Epithelial cell of proximal tubule (primary cell): ENCODE data around the gene GNL2. TPM values are rescaled to one million over a fixed set of nuclear protein-coding genes. Genes with fewer than 3 reads are reported as not detected.

ENCODE experiments used
- DNase-seq: peaks from one replicate; pipeline ENCODE4 v3.0.0-alpha.2; 2011; ENCODE audit warnings: low read depth
- H3K4me3 ChIP-seq: 2 replicates; pipeline ENCODE4 v1.5.1; 2011; ENCODE audit warnings: low read depth, mild to moderate bottlenecking, low read length
- CTCF ChIP-seq: conservative IDR thresholded peaks from 2 replicates; pipeline ENCODE4 v1.5.1; 2012; ENCODE audit warnings: low read depth, mild to moderate bottlenecking, low read length
- total RNA-seq: library from RNA; depleted of rRNA; stranded (reverse); fragments of >200 nt; gene quantifications from 2 replicates; pipeline ENCODE4 v1.2.3, GENCODE V29; 2015

The GNL2 gene
- total RNA-seq, 1 donor from 2014 or later: 58.1 TPM

DNA sequence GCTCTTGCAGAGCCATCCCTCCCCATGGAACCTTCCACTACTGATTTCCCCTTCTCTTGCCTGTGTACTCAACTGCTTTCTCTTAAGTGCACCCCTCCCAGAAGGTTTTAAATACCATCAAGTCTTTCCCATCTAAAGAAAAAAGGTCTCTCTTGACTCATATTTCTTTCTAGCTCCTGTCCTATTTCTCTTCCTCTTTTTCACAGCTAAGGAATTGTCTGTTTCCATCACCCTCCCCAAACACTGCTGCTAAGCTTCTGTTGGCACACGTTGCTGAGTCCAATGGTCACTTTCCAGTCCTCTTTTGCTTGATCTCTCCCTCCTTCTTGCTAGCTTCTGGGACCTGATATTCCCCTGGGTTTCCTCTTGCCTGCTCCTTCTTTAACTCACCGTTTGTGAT is 13.3 kb upstream of the GNL2 start:
- no peak for DNase-seq
- no peak overlapping the region for H3K4me3 ChIP-seq
- TF ChIP-seq CTCF: no peak

DNA sequence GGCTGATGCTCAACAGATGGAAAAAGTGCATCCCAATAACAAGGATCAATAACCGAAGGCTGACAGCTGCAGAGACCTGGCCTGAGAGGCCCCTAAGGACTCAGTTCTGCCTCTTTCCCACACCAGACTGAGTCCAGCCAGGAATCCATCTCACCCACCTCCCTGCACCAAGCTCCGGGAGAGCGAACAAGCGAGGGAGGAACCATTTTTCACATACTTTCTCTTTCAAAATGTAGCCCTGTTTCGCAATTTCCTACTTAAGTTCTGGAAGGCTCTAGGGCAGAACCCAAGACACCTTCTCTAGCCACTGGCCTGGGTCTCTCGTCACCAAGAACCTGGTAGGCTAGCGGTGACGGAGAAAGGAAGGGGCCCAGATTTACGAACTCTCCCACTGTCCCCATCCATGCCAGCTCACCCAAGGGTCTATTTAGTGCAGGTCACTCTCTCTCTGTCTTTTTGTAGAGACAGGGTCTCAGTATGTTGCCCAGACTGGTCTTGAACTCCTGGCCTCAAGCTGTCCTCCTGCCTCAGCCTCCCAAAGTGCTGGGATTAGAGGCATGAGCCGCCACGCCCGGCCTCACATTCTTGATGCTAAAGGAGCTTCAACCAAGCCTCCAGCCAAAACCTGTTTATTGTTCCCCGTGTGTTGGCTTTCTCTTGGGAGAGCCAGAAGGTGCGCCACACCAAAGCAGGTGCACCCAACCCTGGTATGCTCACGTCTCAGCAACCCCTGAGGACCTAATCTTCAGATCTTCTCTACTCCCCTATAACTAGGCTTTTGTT is 10.9 kb upstream of the GNL2 start:
- TF ChIP-seq CTCF: no peak
- DNase-seq: no peak
- H3K4me3 ChIP-seq: no peak overlapping the region

GRCh38 chr1:37605806-37606474 is 10.2 kb upstream of the GNL2 start:
- no peak for TF ChIP-seq CTCF
- no peak overlapping the region for H3K4me3 ChIP-seq
- no peak for DNase-seq

- no peak for TF ChIP-seq CTCF
- no peak for DNase-seq
- H3K4me3 ChIP-seq: no peak overlapping the region
These were observed 9.4 kb upstream of the GNL2 start for GRCh38 chr1:37605061-37605650.

DNA sequence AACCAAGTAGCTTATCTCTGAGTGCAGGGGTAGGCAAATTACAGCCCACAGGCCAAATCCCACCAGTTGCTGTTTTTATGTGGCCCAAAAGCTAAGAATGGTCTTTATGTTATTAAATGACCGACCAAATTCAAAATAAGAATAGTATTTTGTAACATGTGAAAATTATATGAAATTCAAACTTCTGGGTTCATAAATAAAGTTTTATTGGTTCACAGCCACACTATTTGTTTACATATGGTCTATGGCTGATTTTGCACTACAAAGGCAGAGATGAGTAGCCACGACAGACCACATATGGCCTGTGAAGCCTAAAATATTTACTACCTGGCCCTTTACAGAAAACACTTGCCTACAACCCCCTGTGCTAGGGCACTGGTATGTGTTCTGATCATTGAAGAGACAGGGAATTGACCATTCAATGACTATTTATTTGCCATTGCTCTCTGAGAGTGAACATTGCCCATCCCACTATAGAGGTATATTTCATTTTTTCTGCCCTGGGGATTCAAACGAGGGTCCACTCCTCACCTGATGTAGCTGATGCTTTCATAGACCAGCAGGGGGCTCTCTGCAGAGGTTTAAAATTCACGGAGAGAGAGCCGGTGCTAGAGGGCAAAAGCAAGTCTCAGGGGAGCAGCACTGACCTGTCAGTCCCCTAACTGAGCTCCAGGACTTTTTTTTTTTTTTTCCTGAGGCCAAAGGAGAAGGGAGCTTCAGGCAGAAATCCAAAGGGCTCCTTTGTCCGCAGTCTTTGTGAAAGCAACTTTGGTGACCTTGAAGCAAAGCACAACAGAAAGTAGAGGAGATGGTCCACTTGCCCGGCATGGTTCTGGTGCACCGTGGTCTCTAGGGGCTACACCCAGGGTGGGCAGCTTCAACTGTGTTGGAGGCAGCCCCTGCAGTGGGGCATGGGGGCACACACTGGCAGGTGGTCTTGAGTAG is 7.3 kb upstream of the GNL2 start:
- peak; percentile 87 for TF ChIP-seq CTCF
- DNase-seq: no peak
- no peak overlapping the region for H3K4me3 ChIP-seq

DNA sequence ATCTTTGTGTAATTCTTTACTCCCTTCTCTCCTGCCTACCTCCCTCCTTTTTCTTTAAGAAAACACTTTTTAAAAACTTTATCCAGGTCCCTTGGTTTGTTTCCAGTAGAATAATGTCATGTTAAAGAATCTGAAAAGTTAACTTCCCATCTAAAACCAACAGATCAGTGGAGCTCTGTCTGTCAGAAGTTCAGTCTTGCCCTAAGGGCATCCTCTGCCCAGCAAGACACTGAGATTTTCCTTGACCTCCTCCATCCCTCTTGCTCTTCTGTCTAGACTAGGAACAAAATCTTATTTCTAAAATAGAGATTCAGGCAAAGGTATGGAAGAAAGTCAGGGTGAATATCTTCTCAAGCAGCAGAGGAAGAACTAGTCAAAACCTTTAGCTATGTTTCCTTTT is 5.7 kb upstream of the GNL2 start:
- DNase-seq: no peak
- TF ChIP-seq CTCF: no peak
- no peak overlapping the region for H3K4me3 ChIP-seq
